Measurements from ENCODE around the gene FPGS.
"Not testable (repeated sequence)": the region's sequence is repeated elsewhere in the genome, so short reads cannot be mapped to it uniquely, and the experiment has no call there.

FPGS gene

GRCh38 chr9:127812936-127813675 is 10.4 kb downstream of the FPGS start:
- no peak for DNase-seq (ENCODE audit: low spot score)

- DNase-seq (ENCODE audit: low spot score) = no peak
Observed at GRCh38 chr9:127813686-127814226, 11.1 kb downstream of the FPGS start.

DNA sequence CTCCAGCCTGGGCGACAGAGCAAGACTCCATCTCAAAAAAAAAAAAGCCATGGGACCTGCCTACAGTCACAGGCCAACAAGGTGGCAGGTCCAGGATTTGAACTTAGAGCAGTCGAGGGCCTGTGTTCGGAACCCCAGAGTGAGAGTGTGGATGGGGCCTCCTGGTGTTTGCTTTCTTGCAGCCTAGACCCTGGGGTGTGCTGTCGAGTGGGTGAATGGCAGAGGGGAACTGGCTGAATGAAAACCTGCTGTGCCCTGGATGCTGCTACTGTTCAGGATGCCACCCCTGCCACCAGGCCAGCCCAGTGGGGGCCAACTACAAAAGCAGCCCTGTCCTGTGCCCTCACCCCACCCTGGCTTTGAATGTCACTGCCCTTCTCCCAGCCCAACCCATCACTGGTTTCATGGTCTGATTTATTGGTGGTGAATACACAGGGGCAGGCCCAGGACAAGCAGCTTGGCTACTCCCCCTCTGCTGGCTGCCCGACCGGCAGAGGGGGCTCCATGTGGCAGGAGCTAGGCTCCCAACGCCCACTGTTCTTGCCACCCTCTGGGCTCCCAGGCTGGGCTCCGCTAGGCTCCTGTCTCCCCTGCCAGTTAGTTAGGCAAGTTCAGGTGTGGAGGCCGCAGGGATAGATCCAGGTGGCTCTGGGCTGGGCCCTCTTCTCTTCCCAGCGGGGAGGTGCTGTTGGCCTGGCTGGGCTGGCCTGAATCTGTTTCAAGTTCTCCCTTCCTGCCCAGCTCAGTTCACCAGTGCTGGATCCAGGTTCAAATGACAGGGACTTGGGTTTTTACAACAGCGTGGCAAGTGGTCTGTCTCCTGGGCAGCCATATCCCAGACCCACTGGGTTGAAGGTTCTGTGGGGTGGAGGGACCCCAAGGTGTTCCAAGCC is 12.2 kb downstream of the FPGS start:
- no peak for DNase-seq (ENCODE audit: low spot score)

- DNase-seq (ENCODE audit: low spot score) = no peak
Observed at GRCh38 chr9:127815512-127816361, 13.1 kb downstream of the FPGS start.

DNA sequence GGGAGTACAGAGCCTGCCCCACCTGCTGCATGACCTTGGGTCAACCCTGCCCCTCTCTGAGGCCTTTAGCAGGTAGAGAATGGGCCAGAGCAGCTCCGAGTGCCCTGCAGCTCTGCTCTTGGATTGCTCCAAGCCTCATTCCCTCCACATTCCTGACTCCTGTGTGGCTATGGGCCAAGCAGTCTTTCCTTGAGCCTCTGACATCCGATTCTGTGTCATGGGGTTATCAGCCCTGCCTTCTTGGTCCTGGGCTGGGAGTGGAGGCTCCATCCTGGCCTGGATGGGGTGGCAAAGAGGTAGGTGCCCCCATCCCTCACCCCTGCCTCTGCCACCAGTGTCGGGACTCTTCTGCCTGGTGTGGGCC is 13.7 kb downstream of the FPGS start:
- no peak for DNase-seq (ENCODE audit: low spot score)

- DNase-seq (ENCODE audit: low spot score) = no peak
Observed at GRCh38 chr9:127816728-127817127, 14.0 kb downstream of the FPGS start.

GRCh38 chr9:127817881-127818434 is 15.3 kb downstream of the FPGS start:
- DNase-seq (ENCODE audit: low spot score) = no peak

GRCh38 chr9:127818574-127818973 is 15.9 kb downstream of the FPGS start:
- DNase-seq (ENCODE audit: low spot score) = no peak

DNA sequence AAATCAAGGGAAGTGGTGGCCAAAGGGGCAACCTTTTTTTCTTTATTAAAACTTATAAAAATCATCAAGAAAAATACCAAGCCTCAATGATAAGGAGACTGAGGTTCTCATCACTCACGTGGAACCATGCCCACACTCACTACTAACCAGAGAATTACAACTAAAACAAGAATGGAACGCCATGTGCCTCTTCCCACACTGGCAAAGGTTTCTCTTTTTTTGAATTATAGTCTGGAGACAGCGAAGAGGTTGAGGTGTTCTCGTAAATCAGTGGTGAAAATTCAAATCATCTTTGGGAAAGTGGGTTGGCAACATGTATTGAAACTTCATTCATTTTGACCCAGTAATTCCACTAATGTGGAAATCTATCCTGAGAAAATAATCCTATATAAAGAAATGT is 19.4 kb downstream of the FPGS start:
- no peak for DNase-seq (ENCODE audit: low spot score)

- DNase-seq (ENCODE audit: low spot score) = peak; percentile 36
Observed at GRCh38 chr9:127825319-127826051, 22.8 kb downstream of the FPGS start.

DNA sequence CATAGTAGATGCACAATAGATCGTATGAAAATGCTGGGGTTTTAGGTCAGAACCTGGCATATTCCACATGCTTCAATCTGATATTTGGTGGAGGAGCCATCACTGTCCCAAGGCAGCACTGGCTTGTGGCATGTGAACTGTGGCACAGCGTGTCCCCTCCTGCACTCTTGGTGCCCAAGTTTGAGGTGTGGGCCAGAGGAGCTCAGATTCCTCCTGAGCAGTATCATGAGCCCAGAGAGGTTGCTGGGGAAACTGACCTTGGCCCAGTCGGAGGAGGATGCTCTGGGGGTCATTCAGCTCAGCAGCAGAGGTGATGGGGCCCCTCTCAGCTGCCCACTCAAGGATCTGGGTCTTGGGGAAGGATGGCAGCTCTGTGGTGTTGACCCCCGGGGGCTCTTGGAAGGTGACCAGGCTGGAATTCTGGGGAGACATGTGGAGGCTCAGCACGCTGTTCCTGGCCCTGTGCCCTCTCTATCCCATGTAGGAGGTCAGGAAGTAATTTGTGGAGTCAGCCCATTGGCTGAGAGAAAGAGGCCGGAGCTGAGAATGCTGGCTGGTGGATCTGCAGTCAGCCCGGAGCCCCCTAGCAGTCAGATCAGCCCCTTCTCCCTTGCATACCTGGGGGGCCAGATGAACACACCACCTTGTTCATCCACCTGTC is 23.7 kb downstream of the FPGS start:
- DNase-seq (ENCODE audit: low spot score) = no peak

- DNase-seq (ENCODE audit: low spot score) = peak; percentile 65
Observed at GRCh38 chr9:127828262-127829031, 25.8 kb downstream of the FPGS start.

GRCh38 chr9:127829205-127829906 is 26.7 kb downstream of the FPGS start:
- DNase-seq (ENCODE audit: low spot score) = no peak

- peak; percentile 28 for DNase-seq (ENCODE audit: low spot score)
Observed at GRCh38 chr9:127832248-127832647, 29.6 kb downstream of the FPGS start.

- no peak for DNase-seq (ENCODE audit: low spot score)
Observed at GRCh38 chr9:127833555-127833954, 30.9 kb downstream of the FPGS start.

- DNase-seq (ENCODE audit: low spot score) = peak; percentile 21
Observed at GRCh38 chr9:127835991-127836516, 33.4 kb downstream of the FPGS start.

GRCh38 chr9:127836561-127836960 is 33.9 kb downstream of the FPGS start:
- not testable (repeated sequence) for DNase-seq (ENCODE audit: low spot score)

DNA sequence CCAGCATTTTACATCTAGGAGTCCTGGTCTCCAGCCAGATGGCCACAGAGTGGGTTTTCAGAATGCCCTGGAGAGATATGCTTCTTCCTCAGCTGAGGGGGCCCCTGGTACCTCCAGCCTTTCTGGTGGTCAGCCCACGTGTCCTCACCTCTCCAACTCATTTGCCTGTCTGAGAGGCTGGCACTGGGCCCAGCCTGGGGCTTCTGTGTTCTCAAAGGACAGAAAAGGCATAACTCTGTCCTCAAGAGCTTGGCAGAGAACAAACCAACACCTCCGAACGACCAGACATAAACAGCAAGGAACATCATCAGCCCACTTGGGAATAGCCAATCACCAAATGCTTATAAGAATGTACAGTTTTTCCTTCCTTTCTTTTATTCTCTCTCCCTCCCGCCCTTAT is 34.7 kb downstream of the FPGS start:
- DNase-seq (ENCODE audit: low spot score) = no peak
